NCI-H1694 treated with DMSO at 0.1 percent for 48 hours (cell line): ENCODE measurements around the gene SDK2.

Experiments used
- DNase-seq: peaks from one replicate; lab custom pipeline; 2025; lab: John Stamatoyannopoulos, UW

The SDK2 gene

GRCh38 chr17:73508057-73508930 is 136.0 kb downstream of the SDK2 start:
- DNase-seq, result peak; percentile 19

- no peak for DNase-seq
Observed at GRCh38 chr17:73506470-73507435, 137.5 kb downstream of the SDK2 start.

GRCh38 chr17:73503560-73503959 is 140.7 kb downstream of the SDK2 start:
- DNase-seq, result no peak

- no peak for DNase-seq
Observed at GRCh38 chr17:73500414-73500999, 143.7 kb downstream of the SDK2 start.

- DNase-seq, result no peak
Observed at GRCh38 chr17:73498886-73499554, 145.2 kb downstream of the SDK2 start.

GRCh38 chr17:73498176-73498575 is 146.1 kb downstream of the SDK2 start:
- DNase-seq, result no peak

GRCh38 chr17:73497721-73498120 is 146.5 kb downstream of the SDK2 start:
- no peak for DNase-seq

- DNase-seq, result no peak
Observed at GRCh38 chr17:73496232-73496631, 148.0 kb downstream of the SDK2 start.

- DNase-seq, result no peak
Observed at GRCh38 chr17:73495641-73496040, 148.6 kb downstream of the SDK2 start.

- DNase-seq, result no peak
Observed at GRCh38 chr17:73494950-73495349, 149.3 kb downstream of the SDK2 start.

GRCh38 chr17:73493956-73494926 is 150.0 kb downstream of the SDK2 start:
- no peak for DNase-seq

- peak; percentile 76 for DNase-seq
Observed at GRCh38 chr17:73492821-73493814, 151.1 kb downstream of the SDK2 start.

GRCh38 chr17:73492125-73492820 is 152.0 kb downstream of the SDK2 start:
- DNase-seq, result no peak

- DNase-seq, result no peak
Observed at GRCh38 chr17:73491648-73492047, 152.6 kb downstream of the SDK2 start.

- no peak for DNase-seq
Observed at GRCh38 chr17:73490851-73491250, 153.4 kb downstream of the SDK2 start.

- no peak for DNase-seq
Observed at GRCh38 chr17:73489991-73490390, 154.3 kb downstream of the SDK2 start.

GRCh38 chr17:73489333-73489732 is 154.9 kb downstream of the SDK2 start:
- DNase-seq, result no peak

- DNase-seq, result no peak
Observed at GRCh38 chr17:73485130-73485529, 159.1 kb downstream of the SDK2 start.

GRCh38 chr17:73482894-73483293 is 161.4 kb downstream of the SDK2 start:
- DNase-seq, result no peak
